Renal pelvis (tissue), 4 donors: Measurements from ENCODE around the gene SORCS2. TPM values are rescaled to one million over a fixed set of nuclear protein-coding genes. Genes with fewer than 3 reads are reported as not detected.

Source experiments
- DNase-seq: peaks from one replicate; pipeline ENCODE4 v3.0.0-alpha.2; 2013
- polyA plus RNA-seq, 3 donors: library from polyadenylated mRNA; unstranded; fragments of 120-200 nt; gene quantifications; one replicate each; pipeline ENCODE4 v1.2.1, GENCODE V29; 2013; ENCODE audit not compliant: insufficient read length in 3 of 3

The SORCS2 gene
- polyA plus RNA-seq, 3 donors: 5.2 to 11.7 (median 11.1) TPM

DNA sequence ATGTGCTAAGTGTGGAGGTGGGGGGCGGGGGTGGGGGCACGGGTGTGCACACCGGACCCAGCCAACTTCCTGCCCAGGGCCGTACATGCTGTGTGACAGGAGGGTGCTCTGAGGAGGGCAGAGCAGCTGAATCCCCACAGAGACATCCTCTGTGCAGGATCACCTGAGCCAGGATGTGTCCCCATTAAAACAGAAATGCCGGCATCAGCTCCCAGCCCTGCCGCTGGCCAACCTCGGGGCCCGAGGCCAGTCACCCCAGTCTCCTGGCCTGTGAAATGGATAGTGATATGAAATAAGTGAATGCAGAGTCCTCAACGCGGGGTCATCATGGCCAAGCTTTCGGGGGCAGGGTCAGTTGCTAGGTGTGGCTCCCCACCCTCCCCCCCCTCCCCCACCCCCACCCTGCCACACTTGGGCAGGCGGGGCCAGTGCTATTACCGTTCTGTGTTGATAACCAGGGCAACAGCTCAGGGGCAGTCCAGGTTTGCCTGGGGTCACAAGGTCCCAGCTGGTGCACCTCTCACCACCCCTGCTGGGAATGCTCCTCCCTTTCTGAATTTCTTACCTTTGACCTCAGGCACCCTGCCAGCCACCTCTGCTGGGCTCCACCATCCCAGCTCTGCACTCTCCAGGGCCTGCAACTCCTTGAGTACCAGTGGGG lies 469.6 kb downstream of the SORCS2 start:
- no peak for DNase-seq

DNA sequence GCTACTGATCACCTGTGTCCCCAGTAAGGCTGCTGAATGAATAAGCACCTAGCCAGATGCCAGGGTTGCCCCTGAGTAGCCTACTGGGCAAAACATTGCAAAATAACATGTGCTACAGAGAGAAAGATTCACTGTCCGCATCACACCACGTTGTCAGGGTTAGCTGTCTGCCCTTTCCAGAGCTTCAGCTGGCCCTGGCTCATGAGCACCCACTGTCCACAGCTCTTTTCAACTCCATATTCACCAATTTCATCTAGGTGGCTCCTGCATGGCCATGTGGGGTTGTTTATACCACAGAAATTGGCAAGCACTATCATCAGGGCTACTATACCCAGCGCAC lies 470.1 kb downstream of the SORCS2 start:
- no peak for DNase-seq

DNA sequence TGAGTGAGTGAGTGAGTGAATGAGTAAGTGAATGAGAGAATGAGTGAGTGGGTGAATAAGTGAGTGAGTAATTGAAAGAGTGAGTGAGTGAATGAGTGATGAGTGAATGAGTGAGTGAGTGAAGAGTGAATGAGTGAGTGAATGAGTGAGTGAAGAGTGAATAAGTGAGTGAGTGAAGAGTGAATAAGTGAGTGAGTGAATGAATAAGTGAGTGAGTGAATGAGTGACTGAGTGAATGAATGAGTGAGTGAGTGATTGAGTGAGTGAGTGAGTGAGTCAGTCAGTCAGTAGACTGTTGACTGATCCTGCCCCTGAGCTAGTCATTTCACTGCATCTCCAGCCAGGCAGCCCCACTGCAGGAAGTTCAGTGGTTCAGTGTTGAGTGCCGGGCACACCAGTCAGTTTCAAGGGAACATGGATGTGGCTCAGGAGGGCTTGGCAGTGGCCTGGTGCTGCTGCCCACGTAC lies 470.8 kb downstream of the SORCS2 start:
- no peak for DNase-seq

DNA sequence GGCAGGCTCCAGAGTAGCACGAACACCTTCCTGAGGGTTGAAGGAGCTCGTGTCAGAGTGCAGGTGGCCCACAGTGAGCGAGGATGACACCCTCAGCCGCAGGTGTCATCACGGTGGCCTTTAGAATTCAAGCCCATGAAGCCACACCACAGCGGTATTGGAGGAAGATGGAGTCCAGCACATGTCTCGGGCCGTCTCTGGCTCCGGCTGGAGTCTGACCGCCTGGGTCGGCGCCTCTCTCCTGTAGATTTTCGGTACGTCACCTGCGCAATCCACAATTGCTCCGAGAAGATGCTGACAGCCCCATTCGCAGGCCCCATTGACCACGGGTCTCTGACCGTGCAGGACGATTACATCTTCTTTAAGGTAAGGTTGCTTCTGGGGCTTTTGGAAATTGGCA lies 471.8 kb downstream of the SORCS2 start:
- no peak for DNase-seq

DNA sequence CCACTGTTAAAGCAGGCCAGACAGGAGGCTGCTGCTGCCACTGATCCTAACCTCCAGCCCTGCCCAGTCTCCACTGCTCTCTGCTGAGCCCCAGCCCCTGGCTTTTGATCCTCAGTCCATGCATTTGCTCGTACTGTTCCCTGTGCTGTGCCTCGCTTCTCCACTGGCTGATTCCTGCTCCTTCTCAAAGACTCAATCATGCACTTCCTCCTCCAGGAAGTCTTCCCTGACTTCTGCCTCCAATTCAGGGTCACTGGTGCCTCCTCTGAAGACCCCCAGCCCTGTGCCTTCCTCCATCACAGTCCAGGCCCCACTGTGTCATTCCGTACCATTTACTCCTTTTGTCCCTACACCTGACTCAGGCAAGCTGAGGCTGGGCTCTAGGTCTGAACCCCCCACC lies 473.0 kb downstream of the SORCS2 start:
- no peak for DNase-seq

DNA sequence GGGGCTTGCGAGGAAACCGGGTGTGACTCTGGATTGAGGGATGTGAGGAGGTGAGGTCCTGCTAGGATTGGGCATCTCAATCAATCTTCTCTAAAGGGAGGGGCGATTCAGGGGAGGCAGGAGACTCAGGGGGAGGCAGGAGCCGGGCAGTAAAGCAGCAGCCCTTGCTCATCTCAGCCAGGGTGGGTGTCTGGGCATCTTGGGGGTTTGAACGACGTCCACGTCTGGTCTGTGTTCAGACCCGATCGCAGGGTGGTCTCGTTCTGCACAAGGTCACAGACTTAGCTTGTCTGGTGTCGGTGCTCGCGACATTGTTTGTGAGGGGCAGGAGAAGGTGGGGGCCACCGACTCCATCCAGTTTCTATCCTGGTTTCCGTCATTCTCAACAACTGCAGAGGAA lies 473.7 kb downstream of the SORCS2 start:
- DNase-seq: no peak

DNA sequence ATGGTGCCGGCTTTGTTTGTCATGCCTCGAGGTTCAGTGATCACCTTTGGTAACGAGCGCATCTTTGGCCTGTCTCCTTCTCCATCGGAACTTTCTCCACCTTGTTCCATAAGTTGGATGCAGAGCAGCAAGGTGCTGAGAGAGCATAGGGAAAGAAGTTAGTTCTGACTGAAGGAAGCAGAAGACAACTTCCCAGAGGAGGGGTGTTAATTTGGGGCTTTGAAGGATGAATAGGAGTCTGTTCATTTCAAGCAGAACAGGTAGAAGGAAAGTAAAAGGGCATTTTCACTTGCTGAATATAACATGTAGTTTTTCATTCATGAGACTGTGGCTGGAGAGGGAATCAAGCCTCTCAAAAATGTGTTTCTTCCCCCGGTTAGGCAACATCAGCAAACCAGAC lies 474.4 kb downstream of the SORCS2 start:
- DNase-seq: no peak

DNA sequence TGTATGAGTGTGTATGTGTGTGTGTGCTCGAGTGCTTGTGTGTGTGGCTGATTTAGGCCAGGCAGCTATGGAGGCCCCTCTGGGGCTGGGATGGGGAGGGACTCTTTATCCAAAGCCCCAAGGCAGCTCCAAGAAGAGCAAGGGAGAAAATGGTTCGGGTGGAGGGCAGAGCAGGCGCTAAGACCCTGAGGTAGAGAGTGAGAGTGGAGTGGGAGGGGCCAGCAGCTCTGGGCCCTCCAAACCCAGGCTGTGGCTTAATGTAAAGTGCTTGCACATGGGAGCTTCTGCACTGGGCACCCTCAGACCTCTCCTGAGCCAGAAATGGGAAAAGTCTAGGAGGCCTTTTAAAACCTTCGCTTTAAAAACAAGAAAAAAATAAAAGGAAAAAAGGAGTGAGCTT lies 475.9 kb downstream of the SORCS2 start:
- no peak for DNase-seq

DNA sequence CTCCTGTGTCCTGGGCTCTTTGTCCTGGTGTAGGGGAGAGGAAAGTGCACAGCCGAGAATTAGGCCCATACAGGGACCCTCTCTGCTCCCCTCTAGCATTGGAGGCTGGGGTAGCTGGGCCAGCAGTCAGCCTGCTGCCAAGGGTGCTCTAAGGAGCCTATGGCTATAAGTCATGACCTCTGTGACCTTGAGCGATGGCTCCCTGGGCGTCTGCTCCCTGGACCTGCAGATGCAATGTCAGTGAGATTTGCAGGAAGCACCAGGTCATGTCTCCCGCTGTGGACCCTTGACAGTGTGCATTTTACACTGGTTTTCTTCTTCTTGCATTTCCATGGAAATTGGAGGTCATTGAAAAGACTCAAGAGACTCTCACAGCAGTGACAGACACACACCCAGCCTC lies 476.5 kb downstream of the SORCS2 start:
- no peak for DNase-seq

DNA sequence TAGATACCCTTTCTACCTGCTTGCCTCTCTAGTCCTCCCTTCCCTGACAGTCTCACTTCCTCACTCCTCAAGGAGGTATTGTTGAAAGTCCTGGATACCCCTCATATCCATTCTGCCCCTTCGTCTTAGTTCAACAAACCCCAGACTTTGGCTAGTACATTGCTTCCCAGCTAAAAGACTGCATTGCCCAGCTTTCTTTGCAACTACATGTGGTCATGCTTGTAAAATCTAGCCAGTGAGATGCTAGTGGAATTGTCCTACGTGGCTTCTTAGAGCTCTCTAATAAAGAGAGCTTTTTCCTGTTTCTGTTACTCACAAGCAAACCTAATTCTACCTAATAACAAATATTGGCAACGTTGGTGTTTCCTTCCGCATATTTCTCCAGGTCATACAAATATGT lies 480.3 kb downstream of the SORCS2 start:
- DNase-seq: no peak

DNA sequence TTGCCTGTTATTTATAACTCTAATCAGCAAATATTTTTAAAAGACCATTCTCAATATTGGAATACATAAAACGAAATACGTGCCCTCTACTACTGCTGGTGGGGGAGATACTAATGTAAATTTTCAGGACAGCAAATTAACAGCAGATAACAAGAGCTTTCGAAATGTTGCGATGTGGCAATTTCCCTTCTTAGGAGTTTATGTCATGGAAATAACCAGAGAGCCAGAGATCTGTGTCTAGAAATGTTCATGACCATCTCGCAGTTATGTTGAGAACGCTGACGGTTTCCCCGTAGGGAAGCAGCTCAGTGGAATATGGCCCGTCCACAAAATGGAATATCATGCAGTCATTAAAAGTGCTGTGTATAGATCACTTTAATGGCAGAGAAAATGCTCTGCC lies 480.8 kb downstream of the SORCS2 start:
- DNase-seq: no peak

DNA sequence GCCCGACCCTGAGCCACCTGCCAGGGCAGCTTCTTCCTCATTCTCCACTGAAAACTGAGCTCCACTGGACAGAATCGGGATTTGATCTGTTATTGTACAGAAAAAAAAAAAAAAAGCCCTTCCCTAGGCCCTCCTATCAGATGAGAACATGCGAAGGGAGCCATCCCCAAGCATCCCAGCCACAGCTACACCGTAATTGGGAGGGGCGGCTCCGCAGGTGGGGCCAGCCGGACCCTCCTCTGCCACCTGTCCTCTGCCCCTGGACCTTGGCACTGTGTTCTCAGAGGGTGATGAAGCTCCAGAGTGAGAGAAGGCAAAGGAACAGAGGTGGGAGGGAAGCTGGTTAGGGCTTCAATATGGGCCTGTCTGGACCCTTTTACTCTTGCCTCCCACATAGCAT lies 482.4 kb downstream of the SORCS2 start:
- DNase-seq: no peak

DNA sequence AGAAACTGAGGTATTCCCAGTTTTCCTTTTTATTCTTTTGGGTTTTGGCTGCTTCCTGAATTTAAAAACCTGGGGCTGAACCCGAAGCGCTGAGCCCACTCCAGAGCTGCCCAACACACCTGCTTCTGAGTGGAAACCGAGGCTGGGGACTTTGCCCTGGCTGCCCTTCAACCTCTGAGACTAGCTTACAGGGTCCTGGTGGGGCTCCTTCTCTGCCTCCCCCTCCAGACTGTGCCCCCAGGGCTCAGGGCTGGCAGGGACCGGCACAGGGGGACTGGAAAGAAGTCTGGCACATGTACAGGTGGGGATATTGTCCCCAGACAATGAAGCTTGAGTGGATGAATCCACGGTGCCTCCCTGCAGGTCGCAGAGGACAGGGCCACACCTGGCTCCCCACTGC lies 482.8 kb downstream of the SORCS2 start:
- DNase-seq: no peak

DNA sequence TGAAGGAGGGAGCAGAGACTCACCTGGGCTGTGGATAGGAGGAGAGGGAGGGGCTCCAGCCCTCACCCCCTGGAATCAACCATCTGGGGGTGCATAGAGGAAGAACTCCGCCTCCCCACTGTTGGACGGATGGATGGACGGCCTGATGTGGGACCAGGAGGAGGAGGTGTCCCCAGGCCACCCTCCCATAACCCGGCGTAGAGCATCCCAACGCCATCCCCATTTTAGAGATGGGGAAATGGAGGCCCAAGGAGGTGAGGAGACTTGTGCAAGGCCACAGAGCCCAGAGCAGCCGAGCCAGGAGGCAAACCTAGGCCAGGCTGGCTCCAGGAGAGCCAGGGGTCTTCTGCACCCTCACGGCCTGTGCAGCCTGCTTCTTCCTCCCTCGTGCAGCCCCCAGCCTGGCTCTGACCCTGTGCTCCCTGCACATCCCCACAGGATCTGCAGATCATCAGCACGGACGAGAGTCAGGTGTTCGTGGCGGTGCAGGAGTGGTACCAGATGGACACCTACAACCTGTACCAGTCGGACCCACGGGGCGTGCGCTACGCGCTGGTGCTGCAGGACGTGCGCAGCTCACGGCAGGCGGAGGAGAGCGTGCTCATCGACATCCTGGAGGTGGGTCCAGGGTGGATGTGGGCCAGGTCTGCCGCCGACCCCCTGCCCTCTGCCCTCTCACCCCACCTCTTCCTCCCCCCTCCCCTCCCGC lies 483.4 kb downstream of the SORCS2 start:
- DNase-seq: no peak

DNA sequence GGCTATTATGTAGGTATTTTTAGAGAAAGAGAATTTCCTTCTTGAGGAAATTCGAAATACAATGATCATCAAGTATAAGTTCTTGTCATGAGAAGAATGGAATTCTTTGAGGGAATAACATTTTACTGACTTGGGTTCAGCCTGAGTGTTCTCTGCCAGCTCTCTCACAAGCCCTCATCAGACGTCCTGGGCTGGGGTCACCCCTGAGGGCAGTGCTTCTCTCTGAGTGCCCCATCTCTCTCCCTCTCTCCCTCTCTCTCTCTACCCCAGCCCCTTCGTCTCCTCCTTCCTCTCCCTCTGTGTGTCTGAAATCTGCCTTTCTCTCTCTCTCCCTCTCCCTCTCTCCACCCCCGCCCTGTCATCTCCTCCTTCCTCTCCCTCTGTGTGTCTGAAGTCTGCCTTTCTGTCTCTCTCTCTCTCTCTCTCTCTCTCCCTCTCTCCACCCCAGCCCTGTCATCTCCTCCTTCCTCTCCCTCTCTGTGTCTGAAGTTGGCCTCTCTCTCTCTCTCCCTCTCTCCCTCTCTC lies 484.1 kb downstream of the SORCS2 start:
- DNase-seq: no peak

DNA sequence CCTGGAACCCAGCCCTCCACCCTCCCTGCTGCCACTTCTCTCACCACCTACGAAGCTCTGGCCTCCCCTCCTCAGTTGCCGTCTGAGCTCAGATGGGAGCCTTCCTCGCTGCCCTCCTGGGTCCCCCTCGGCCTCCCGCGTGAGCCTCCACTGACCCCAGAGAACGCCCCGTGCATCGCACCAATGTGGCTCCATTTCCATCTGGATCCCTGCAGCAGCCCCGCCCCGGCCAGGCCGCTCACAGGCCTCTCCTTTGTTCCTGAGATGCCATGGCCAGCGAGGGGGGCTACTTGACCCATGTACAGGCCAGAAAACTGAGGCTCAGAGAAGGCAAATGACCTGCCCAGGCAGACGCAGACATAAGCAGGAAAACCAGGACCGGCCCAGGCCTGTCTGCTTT lies 484.7 kb downstream of the SORCS2 start:
- DNase-seq: no peak

DNA sequence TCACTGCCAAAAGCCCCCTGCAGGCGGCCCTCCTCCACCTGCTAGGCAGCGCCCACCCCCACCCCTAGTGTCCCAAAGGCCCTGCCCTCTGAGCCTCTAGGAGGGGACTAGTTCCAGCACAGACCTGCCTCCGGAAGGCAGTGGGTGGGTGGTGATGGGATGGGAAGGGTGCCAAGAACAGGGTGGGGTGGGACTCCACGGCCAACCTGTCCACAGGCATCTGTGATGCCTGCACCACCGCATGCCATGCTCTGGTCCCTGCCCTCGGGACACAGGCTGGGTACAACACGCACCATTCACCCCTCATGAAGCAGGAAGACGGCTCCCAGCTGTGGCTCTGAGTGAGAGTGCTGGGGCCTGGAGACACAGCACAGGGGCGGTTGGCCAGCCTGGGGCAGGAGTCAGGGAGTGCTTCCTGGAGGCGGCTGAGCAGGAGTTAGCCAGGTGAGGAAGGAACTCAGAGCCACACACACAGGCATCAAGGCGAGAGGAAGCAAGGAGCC lies 485.5 kb downstream of the SORCS2 start:
- no peak for DNase-seq

DNA sequence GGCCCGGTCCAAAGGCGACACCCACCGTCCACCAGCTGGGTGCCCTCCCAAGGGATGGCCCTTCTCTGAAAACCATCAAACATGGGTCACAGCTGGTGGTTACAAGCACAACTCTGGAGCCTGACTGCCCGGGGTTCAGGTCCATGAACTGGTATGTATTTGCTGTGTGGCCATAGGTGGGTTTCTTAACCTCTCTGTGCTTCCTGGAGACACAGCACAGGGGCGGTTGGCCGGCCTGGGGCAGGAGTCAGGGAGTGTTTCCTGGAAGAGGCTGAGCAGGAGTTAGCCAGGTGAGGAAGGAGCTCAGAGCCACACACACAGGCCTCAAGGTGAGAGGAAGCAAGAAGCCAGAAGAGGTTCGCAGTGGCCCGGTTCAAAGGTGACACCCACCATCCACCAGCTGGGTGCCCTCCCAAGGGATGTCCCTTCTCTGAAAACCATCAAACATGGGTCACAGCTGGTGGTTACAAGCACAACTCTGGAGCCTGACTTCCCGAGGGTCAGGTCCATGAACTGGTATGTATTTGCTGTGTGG lies 486.0 kb downstream of the SORCS2 start:
- no peak for DNase-seq

DNA sequence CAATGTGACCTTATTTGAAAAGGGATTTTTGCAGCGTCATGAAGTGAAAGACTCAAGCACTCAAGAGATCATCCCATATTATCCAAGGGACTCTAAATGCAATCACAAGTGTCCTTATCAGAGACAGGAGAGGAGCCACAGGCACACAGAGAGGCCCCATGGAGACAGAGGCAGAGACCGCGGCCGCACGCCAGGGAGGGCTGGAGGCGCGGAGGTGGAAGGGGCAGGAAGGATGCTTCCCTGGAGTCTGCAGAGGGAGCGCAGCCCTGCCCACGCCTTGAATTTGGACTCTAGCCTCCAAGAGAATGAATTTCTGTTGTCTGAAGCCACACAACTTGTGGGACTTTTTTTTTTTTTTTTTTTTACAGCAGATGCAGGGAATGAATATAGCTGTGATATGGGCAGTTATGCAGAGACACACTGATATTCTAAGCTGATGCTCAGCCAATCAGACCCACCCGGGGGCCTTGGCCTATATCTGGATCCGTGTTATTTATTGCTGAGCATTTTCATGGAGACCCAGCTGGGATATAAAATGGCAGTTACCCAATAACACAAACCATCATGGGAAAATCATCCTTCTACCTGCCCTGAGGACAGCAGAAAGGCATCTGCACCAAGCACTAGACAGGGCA lies 487.2 kb downstream of the SORCS2 start:
- no peak for DNase-seq

DNA sequence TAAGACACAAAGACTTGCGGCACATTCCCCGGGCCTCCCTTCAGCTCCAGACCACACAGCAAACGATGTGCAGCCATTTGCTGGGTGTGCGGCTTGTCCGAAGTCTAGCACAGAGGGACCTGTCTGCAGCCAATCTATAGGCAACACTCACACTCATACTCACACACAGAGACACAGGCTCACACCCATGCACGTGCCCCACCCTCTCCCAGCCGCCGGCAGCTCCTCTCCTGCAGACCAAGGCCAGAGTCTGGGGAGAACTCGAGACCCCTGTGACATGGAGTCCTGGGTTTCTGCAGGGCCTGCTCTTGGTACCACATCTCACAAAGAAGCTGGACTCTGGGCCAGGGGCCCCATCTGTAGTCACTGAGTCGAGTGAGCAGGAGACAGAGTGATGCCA lies 487.8 kb downstream of the SORCS2 start:
- DNase-seq: no peak

DNA sequence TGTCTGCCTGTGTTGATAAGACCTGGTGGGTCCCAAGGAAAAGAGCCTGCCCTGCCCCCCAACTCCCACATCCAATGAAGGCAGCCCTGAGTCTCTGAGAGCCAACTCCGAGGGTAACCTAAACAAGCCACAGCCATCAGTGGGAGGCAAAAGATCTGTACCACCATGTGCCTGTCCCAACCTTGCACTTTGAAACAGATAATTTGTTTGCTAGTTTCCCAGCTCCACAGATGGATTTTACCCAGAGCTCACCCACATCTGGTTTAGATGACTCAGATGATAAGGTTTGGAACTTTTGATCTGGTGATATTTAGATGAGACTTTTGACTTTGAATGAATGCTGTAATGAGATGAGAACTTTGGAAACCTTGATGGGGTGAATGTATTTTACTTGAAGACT lies 488.4 kb downstream of the SORCS2 start:
- DNase-seq: no peak

DNA sequence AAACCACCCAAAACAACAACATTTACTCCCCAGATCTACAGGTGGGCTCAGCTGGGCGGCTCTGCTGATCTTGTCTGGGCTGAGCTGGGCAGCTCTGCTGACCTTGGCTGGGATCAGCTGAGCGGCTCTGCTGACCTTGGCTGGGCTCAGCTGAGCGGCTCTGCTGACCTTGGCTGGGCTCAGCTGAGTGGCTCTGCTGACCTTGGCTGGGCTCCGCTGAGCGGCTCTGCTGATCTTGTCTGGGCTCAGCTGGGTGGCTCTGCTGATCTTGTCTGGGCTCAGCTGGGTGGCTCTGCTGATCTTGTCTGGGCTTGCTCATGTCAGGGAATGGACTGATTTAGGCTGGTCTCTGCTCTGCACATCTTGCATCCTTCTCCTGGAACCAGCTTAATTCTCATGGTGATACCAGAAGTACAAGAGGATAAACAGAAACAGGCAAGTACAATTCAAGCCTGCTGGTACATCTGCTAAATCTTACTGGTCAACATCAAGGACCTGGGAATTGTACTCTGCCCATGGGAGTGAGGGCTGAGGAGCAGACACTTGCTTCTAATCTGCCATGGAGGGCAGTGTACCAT lies 490.9 kb downstream of the SORCS2 start:
- DNase-seq: no peak
